ENCODE results near the gene SSBP3.

The SSBP3 gene

GRCh38 chr1:54199151-54199764, 206.9 kb downstream of the SSBP3 start:
- DNase-seq (ENCODE audit: extremely low read depth in 1 of 2, low read depth in 1 of 2), result no peak

DNA sequence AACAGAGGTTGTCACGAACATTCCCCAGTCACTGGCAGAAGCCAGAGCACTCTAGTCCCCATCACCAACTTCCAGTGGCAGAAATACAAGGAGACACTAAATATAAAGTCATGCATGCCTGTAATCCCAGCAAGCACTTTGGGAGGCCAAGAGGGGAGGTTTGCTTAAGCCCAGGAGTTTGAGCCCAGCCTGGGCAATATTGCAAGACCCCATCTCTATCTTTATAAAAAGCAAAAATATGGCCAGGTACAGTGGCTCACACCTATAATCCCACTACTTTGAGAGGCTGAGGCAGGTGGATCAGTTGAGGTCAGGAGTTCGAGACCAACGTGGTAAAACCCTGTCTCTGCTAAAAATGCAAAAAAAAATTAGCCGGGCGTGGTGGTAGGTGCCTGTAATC, 212.7 kb downstream of the SSBP3 start:
- DNase-seq (ENCODE audit: extremely low read depth in 1 of 2, low read depth in 1 of 2), result no peak

GRCh38 chr1:54191525-54191924, 214.7 kb downstream of the SSBP3 start:
- DNase-seq (ENCODE audit: extremely low read depth in 1 of 2, low read depth in 1 of 2), result no peak

DNA sequence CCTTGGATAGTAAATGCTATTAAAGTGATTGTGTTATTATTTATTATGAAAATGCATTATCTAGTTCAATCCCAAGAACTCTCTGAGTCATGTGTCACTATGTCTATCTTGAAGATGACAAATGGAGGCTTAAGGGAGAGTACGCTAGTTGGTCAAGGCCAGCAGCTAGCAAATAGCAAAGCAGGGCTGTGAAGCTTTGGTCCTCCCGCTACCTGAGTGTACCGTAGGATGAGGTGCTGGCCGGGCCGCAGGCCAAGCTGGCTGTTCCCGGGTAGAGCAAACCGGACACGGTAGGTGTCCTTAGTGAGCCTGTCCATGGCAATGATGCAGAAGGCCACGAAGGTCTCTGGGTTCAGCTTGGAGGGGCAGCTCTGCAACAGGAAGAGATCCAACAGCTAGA, 215.7 kb downstream of the SSBP3 start:
- DNase-seq (ENCODE audit: extremely low read depth in 1 of 2, low read depth in 1 of 2), result no peak

- DNase-seq (ENCODE audit: extremely low read depth in 1 of 2, low read depth in 1 of 2), result no peak
Observed at GRCh38 chr1:54188291-54188690, 217.9 kb downstream of the SSBP3 start.

GRCh38 chr1:54186056-54186455, 220.1 kb downstream of the SSBP3 start:
- no peak for DNase-seq (ENCODE audit: extremely low read depth in 1 of 2, low read depth in 1 of 2)

GRCh38 chr1:54180701-54181360, 225.4 kb downstream of the SSBP3 start:
- no peak for DNase-seq (ENCODE audit: extremely low read depth in 1 of 2, low read depth in 1 of 2)

DNA sequence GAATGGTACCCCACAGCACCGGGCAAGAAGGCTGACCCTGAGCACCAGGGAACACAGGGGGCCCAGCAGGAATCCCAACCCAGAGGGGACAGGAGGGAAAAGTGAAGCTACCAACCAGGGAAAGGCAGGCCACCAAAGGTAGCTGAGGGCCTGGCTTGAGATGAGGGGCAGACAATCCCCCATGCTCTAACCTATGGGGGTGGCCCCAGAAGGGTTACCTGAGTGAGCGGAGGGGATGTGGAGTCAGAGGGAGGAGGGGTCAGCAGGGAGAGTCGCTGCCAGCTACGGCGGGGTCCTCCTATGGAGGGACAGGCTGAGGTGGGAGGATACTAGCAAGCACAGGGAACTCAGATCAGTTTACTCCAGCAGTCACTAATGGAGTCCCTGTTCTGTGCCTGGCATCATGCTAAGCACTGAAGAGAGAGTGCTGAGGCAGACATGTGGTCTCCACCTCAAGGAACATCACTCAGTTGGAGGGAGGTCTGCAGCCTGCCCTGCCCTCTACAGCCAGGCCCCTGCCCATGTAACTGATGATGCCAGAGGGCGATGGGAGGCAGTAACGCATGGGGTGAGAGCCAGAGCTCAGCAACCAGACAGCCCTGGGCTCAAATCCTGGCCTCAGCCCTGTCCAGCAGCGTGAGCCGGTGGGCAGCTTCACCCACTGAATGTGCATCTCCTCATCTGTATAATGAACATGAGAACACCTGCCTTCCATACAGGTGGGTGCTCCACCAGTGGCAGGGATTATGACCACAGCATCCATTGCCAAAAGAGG, 227.7 kb downstream of the SSBP3 start:
- no peak for DNase-seq (ENCODE audit: extremely low read depth in 1 of 2, low read depth in 1 of 2)

DNA sequence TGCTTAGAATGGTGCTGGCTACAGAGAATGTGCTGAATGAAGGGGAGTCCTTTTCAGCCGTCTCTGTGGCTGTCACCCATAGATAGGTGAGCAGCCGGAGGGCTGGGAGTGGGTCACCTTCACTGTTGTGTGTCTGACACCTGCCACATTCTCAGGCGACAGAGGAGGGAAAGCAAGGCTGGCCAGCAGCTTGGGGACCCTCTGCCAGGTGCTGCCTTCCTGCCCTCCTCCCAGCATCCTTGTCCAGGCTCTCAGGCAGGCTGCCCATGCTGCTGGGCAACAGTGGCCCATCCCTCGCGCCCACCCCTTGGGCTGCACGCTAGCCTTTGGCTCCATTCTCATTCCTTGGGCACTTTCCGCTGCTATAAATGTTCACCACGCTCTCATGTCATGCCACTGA, 228.5 kb downstream of the SSBP3 start:
- no peak for DNase-seq (ENCODE audit: extremely low read depth in 1 of 2, low read depth in 1 of 2)

GRCh38 chr1:54176621-54177327, 229.4 kb downstream of the SSBP3 start:
- DNase-seq (ENCODE audit: extremely low read depth in 1 of 2, low read depth in 1 of 2), result no peak

Measured in stimulated activated CD8-positive, alpha-beta memory T cell treated with anti-CD3 and anti-CD28 coated beads, Interleukin-7, amount 100 ng/mL, for 48 hours (primary cell).